ENCODE results near the gene AJAP1. TPM values are rescaled to one million over a fixed set of nuclear protein-coding genes. Genes with fewer than 3 reads are reported as not detected.

Gene AJAP1
- total RNA-seq, 1 donor from 2014 or later: 6.9 TPM

DNA sequence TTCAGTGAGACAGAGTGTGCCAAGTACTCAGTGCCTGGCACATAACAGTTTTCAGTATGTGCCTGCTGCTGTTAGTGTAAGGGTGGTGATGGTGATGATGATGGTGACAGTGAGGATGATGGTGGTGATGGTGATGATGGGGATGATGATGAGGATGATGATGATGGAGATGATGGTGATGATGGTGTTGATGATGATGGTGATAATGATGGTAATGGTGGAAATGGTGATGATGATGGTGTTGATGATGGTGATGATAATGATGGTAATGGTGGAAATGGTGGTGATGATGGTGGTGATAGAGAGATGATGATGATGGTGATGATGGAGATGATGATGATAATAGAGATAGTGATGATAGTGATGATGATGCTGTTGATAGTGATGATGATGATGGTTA is 62.0 kb downstream of the AJAP1 start:
- intact Hi-C loops (cut with DNase I): no loop called here
- TF ChIP-seq, protein P1, sequence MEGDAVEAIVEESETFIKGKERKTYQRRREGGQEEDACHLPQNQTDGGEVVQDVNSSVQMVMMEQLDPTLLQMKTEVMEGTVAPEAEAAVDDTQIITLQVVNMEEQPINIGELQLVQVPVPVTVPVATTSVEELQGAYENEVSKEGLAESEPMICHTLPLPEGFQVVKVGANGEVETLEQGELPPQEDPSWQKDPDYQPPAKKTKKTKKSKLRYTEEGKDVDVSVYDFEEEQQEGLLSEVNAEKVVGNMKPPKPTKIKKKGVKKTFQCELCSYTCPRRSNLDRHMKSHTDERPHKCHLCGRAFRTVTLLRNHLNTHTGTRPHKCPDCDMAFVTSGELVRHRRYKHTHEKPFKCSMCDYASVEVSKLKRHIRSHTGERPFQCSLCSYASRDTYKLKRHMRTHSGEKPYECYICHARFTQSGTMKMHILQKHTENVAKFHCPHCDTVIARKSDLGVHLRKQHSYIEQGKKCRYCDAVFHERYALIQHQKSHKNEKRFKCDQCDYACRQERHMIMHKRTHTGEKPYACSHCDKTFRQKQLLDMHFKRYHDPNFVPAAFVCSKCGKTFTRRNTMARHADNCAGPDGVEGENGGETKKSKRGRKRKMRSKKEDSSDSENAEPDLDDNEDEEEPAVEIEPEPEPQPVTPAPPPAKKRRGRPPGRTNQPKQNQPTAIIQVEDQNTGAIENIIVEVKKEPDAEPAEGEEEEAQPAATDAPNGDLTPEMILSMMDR (IDR thresholded peaks at IDR 0.05): no peak
- H3K4me3 ChIP-seq: no peak overlapping the region
- DNase-seq (ENCODE audit: low spot score in 2 of 2): no peak
- H3K27ac ChIP-seq: no peak overlapping the region
- no peaks in the 10 kb centered on the region for H3K4me1 ChIP-seq
- no peaks in the 10 kb centered on the region for H3K27me3 ChIP-seq
- no peaks in the 10 kb centered on the region for H3K36me3 ChIP-seq
- H3K9me3 ChIP-seq: no peaks in the 10 kb centered on the region

DNA sequence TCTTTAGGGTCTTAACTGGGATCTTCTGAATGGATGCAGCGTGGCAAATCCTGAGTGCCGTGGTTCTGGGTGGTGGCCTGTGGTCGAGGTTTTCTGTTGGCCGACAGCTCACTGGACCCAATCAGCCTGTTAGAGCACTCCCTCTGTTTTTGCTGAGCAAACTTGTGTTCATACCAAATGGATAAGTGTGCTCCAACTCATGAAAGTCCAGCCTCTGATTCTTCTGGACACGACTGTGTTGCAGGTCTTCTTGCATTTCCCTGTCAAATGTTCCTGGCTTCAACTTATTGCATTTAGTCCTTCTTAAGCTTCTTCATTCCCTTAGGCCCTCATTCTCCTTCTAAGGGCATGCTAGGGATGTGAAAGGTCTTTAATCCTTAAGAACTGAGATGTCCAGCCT is 63.7 kb downstream of the AJAP1 start:
- intact Hi-C loops (cut with DNase I): no loop called here
- Histone ChIP-seq H3K27me3 (no peaks in the 10 kb centered on the region), H3K9me3 (no peaks in the 10 kb centered on the region), H3K4me3 (no peak overlapping the region), H3K27ac (no peak overlapping the region), H3K36me3 (no peaks in the 10 kb centered on the region), H3K4me1 (no peaks in the 10 kb centered on the region)
- TF ChIP-seq, protein P1 (IDR thresholded peaks at IDR 0.05): no peak
- DNase-seq (ENCODE audit: low spot score in 2 of 2): no peak

DNA sequence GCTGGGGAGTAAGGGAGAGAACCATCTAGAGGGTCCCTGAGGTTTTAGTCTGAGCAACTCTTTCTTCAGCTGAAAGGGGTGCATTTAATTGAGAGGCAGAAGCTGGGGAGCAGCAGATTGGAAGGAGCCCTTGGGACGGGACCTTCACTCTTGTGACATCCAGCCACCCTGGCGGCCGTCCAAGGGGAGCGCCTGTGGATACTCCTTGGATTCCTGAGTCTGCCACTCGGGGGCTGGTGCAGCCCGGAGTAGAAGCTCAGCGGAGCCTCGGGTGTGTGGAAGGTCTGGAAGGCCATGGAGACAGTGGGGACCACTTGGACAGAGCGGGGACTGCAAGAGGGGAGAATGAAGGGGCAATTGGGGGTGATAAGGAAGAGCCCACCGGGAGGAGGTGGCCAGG is 68.7 kb downstream of the AJAP1 start:
- H3K4me3 ChIP-seq: no peak overlapping the region
- H3K4me1 ChIP-seq: no peaks in the 10 kb centered on the region
- H3K9me3 ChIP-seq: no peaks in the 10 kb centered on the region
- no peak overlapping the region for H3K27ac ChIP-seq
- no peaks in the 10 kb centered on the region for H3K27me3 ChIP-seq
- DNase-seq (ENCODE audit: low spot score in 2 of 2): no peak
- TF ChIP-seq, protein P1 (IDR thresholded peaks at IDR 0.05): no peak
- no peaks in the 10 kb centered on the region for H3K36me3 ChIP-seq
- intact Hi-C loops (cut with DNase I): no loop called here

DNA sequence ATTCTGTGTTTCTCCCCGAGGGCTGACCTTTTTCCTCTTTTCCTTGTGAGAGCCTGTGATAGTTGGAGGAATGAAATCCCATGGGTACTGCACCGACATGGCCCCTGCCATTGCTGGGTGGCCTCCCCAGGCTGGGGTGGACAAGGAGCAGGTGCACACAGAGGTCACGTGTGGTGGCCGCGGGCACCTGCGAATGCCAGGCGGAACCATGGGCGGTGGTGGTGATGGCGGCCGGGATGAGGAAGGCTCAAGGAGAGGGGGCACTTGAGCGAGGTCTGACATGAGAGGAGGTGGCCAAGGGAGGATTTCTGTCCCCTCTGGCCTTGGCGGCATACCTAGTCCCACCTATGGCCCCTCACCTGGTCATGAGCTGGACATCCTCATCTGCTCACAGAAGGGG is 69.6 kb downstream of the AJAP1 start:
- Histone ChIP-seq H3K4me1 (no peaks in the 10 kb centered on the region), H3K9me3 (no peaks in the 10 kb centered on the region), H3K27me3 (no peaks in the 10 kb centered on the region), H3K4me3 (no peak overlapping the region), H3K36me3 (no peaks in the 10 kb centered on the region), H3K27ac (no peak overlapping the region)
- intact Hi-C loops (cut with DNase I): no loop called here
- no peak for DNase-seq (ENCODE audit: low spot score in 2 of 2)
- TF ChIP-seq, protein P1 (IDR thresholded peaks at IDR 0.05): no peak

DNA sequence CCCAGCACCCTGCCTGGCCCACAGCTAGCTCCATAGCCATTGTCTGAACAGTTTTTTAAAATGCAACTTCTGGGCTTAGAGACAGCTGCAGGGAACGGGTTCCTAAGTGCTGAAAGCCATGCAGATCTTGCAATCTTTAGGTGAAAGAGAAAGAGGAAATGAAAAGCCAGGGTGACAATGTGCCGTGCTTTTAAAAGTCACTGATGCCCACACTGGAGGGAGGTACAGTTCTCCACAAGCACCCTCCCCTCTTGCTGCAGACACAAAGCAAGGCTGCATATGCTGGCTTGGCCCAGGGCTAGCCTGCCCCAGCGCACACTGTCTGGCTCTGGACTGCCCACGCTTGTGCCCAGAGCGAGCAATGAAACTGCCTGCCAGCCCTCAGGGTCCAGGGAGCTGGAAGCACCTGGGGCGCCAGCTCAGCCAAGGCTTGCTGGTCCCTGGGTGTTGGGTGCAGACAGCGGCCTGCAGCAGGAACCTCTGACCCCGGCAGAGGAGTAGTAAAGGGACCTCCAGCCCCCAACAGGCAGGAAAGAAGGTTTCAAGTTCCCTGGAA is 70.4 kb downstream of the AJAP1 start:
- intact Hi-C loops (cut with DNase I): no loop called here
- Histone ChIP-seq H3K27ac (no peak overlapping the region), H3K27me3 (no peaks in the 10 kb centered on the region), H3K4me3 (no peak overlapping the region), H3K4me1 (no peaks in the 10 kb centered on the region), H3K9me3 (no peaks in the 10 kb centered on the region), H3K36me3 (no peaks in the 10 kb centered on the region)
- TF ChIP-seq, protein P1 (IDR thresholded peaks at IDR 0.05): no peak
- DNase-seq (ENCODE audit: low spot score in 2 of 2): no peak

DNA sequence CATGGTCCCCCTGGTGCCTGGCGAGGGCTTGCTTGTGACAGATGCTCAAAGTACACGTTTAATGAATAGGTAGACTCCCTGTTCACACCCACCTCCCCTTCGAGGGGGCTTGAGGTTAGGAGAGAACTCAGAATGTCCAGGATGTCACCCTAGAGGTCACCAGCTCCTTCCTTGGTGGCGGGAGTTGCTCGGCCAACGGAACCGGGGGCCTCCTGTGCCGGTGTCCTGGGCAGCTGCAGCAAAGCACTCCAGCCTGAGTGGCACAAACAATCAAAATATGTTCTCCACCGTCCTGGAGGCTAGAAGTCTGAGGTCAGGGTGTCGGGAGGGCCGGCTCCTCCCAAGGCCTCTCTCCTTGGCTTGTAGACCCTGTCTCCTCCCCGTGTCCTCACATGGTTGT is 71.0 kb downstream of the AJAP1 start:
- intact Hi-C loops (cut with DNase I): no loop called here
- Histone ChIP-seq H3K4me3 (no peak overlapping the region), H3K9me3 (no peaks in the 10 kb centered on the region), H3K4me1 (no peaks in the 10 kb centered on the region), H3K27me3 (no peaks in the 10 kb centered on the region), H3K36me3 (no peaks in the 10 kb centered on the region), H3K27ac (no peak overlapping the region)
- TF ChIP-seq, protein P1 (IDR thresholded peaks at IDR 0.05): no peak
- DNase-seq (ENCODE audit: low spot score in 2 of 2): no peak

Data from ascending aorta (tissue), 2 donors.